Esophagus squamous epithelium (tissue), 4 donors: ENCODE results near the gene ZDHHC18.

Experiments
- POLR2A ChIP-seq, 4 donors: fragments of 450-650 bp; IDR thresholded peaks; one replicate each; pipeline ENCODE4 v1.6.1; 2017; ENCODE audit warnings: antibody characterized with exemption in 4 of 4, mild to moderate bottlenecking in 4 of 4, moderate library complexity in 3 of 4
- TF ChIP-seq, protein P1 (sequence below), 6 experiments: fragments of 450-650 bp in 4 of 6; fragments of 200-600 bp in 2 of 6; sonication (generic) in 2 of 6; IDR thresholded peaks; one replicate each; pipeline ENCODE4 v1.5.1; 2016 to 2019; ENCODE audit warnings: antibody characterized with exemption in 6 of 6, mild to moderate bottlenecking in 4 of 6, moderate library complexity in 4 of 6

DNA sequence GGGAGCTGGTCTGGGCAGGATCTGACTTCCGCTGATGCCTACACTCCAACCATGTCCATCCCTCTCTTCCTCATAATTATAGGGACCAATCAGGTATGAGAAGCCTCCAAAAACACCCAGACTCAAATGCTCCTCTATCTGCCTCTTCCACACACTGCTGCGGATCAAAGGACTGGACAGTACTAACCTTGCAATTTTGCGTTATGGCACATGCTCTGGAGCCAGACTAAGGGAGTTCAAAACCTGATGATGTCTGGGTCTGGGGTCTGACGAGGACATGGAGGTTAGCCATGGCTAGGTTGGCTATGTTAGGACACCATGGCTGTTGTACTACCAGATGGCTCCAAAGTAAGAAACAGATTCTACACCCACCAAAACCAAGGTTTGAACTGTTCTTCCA is 53.3 kb downstream of the ZDHHC18 start:
- TF ChIP-seq, protein P1, sequence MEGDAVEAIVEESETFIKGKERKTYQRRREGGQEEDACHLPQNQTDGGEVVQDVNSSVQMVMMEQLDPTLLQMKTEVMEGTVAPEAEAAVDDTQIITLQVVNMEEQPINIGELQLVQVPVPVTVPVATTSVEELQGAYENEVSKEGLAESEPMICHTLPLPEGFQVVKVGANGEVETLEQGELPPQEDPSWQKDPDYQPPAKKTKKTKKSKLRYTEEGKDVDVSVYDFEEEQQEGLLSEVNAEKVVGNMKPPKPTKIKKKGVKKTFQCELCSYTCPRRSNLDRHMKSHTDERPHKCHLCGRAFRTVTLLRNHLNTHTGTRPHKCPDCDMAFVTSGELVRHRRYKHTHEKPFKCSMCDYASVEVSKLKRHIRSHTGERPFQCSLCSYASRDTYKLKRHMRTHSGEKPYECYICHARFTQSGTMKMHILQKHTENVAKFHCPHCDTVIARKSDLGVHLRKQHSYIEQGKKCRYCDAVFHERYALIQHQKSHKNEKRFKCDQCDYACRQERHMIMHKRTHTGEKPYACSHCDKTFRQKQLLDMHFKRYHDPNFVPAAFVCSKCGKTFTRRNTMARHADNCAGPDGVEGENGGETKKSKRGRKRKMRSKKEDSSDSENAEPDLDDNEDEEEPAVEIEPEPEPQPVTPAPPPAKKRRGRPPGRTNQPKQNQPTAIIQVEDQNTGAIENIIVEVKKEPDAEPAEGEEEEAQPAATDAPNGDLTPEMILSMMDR (IDR thresholded peaks at IDR 0.05) = no peak
- no peak for TF ChIP-seq POLR2A (IDR thresholded peaks at IDR 0.05)
